Psoas muscle (tissue), 8 donors: ENCODE data around the gene KSR1. TPM values are rescaled to one million over a fixed set of nuclear protein-coding genes. Genes with fewer than 3 reads are reported as not detected.

ENCODE experiments used
- ATAC-seq, 4 donors: fragments of 200-7000 bp; cut with Tn5 transposase; one replicate each; pipeline ENCODE4 v1.9.1; 2020; ENCODE audit warnings: moderate library complexity in 3 of 4, mild to moderate bottlenecking in 2 of 4
- DNase-seq, 2 donors: peaks; one replicate each; pipeline ENCODE4 v3.0.0-alpha.2; 2020
- H3K27ac ChIP-seq: fragments of 200-600 bp; one replicate; pipeline ENCODE4 v1.8.0; 2022
- H3K27me3 ChIP-seq, 3 donors: fragments of 200-600 bp in 1 of 3; one replicate each; pipeline versions ENCODE4 v1.6.1 to v1.8.0; 2013 to 2022; ENCODE audit warnings: low read length in 2 of 3, mild to moderate bottlenecking in 2 of 3, moderate library complexity in 1 of 3; ENCODE audit not compliant: insufficient read depth in 3 of 3
- H3K36me3 ChIP-seq, 2 donors: fragments of 200-600 bp in 1 of 2; one replicate each; pipeline versions ENCODE4 v1.6.1 to v1.8.0; 2013 to 2022; ENCODE audit warnings: low read depth in 1 of 2, mild to moderate bottlenecking in 1 of 2, moderate library complexity in 1 of 2; ENCODE audit not compliant: insufficient read depth in 1 of 2
- H3K4me1 ChIP-seq: fragments of 200-600 bp; one replicate; pipeline ENCODE4 v1.8.0; 2022
- H3K4me3 ChIP-seq: fragments of 200-600 bp; one replicate; pipeline ENCODE4 v1.8.0; 2022; ENCODE audit warnings: mild to moderate bottlenecking
- H3K9me3 ChIP-seq: fragments of 200-600 bp; one replicate; pipeline ENCODE4 v1.8.0; 2022
- WGBS, 3 donors: extraction: QIAGEN DNeasy Blood & Tissue Kit; methylation state at CpG; one replicate each; pipeline versions ENCODE4 v1.1.6 to v1.1.7; 2013; 5-methylcytosine and 5-hydroxymethylcytosine counted together
- intact Hi-C, 2 donors: fragments of 100-400 bp; cut with DNase I; formaldehyde crosslinking; loops; one replicate each; pipeline versions ENCODE4 v1.11.0 to v1.14.2; 2022
- polyA plus RNA-seq, 3 donors: library from polyadenylated mRNA; stranded (reverse); fragments of 200-250 nt; gene quantifications; one replicate each; pipeline ENCODE4 v1.2.3, GENCODE V29; 2013
- total RNA-seq, 4 donors: library from RNA; stranded (reverse); fragmentation: NEBNext Ultra II Directional in 2 of 4; extraction: Animal tissue kit (Norgen Biotek cat#: 25700) in 2 of 4; gene quantifications; one replicate each; pipeline versions ENCODE4 v1.2.1 to v1.2.4, GENCODE V29; 2021 to 2023
- TF ChIP-seq, protein P1 (sequence below): fragments of 200-600 bp; IDR thresholded peaks from one replicate; pipeline ENCODE4 v1.8.0; 2022; ENCODE audit warnings: antibody characterized with exemption
- donor health status: healthy with polysubstance abuse.
- donor health status: DM: no; HTN: no; CAD: no; lungs with moderate emphysema.
- donor health status: Bipolar disorder and iron deficiency.
- donor health status: healthy.
- donor health status: DM: yes; HTN: yes; CAD: no.
- donor health status: DM: no; HTN: no; CAD: no.
- donor health status: DM: no; HTN: no; CAD: no.
- donor health status: DM: yes; HTN: yes; CAD: no.

The KSR1 gene
- total and polyA plus RNA-seq, 7 donors, result 7.8 to 93.0 (median 46.5) TPM

DNA sequence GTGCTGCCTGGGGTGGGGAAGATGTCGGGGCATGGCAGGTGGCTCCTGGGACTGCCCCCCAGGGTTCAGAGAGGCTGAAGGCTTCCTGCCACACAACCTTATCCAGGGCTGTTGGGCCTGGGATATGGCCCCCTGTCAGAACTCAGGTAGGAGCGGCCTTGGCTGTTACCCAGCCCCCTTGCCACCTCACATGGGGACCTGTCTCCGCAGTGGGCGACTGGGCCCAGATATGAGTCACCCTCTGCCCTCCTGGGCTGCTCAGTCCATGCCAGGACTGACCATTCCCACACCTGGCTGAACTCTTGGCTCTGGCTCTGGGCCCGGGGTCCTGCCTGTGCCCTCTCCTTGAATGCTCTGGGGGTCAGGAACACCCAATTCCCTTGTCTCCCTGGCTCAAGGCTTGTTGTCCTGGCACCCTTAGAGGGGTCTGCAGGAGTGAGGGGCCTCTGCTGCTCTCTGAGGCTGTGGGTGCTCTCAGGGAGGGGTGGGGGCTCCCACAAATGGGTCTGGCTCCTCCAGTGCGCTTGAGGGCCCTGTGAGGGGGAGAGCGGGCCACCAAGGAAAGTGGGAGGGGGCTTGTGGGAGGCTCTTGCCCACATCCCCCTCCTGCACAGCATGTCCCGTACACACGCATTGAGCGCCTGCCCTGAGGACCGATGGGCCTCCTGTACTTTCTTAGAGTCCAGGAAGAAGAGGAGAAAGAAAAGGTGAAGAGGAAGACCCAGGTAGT, 210.7 kb downstream of the KSR1 start:
- Histone ChIP-seq H3K36me3 (no peaks in the 10 kb centered on the region), H3K4me1 (no peaks in the 10 kb centered on the region), H3K27ac (no peak overlapping the region), H3K4me3 (no peak overlapping the region), H3K27me3 (no peaks in the 10 kb centered on the region), H3K9me3 (no peaks in the 10 kb centered on the region)
- intact Hi-C loops, result no loop called here
- no peak for ATAC-seq
- TF ChIP-seq, protein P1, sequence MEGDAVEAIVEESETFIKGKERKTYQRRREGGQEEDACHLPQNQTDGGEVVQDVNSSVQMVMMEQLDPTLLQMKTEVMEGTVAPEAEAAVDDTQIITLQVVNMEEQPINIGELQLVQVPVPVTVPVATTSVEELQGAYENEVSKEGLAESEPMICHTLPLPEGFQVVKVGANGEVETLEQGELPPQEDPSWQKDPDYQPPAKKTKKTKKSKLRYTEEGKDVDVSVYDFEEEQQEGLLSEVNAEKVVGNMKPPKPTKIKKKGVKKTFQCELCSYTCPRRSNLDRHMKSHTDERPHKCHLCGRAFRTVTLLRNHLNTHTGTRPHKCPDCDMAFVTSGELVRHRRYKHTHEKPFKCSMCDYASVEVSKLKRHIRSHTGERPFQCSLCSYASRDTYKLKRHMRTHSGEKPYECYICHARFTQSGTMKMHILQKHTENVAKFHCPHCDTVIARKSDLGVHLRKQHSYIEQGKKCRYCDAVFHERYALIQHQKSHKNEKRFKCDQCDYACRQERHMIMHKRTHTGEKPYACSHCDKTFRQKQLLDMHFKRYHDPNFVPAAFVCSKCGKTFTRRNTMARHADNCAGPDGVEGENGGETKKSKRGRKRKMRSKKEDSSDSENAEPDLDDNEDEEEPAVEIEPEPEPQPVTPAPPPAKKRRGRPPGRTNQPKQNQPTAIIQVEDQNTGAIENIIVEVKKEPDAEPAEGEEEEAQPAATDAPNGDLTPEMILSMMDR, result no peak
- WGBS, 3 donors, result 82 to 94% (median 89%) methylated on average over 11 of the region's 11 CpGs
- DNase-seq, result no peak

DNA sequence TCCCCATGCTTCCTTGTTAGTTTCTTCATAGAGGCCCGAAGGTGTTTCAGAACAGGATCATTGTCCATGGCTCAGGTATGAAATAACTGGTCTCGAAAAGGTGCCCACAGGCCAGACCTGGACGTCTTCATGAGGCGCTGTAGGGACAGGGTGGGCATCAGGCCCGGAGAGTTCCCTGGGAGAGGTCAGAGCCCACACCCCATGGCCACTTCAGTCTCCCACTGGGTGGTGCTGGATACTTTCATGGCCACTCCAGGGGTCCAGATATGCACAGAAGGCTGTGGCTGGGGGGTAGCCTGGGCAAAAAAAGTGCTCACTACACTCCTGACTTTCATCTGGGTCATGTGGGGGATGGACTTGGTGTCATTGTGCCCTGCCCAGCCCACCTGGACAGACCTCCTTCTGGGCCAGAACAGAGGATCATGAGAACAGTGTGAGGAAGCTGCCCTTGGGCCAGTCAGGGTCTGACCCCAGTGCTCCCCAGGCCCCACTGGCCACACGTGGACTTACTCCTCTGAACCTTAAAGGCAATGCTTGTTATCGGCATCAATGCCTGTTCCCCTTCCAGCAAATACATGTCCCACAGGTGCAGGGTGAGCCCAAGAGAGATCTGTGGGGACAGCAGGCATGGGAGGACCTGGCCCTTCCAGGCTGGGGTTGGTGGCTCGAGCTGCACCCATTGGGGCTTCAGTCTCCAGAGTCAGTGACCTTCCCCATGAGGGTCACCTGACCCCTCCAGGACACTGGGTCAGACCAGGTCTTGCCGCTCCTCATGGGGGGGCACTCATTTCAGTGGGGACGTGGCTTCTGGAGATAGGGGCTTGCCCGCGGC, 211.6 kb downstream of the KSR1 start:
- Histone ChIP-seq H3K9me3 (no peaks in the 10 kb centered on the region), H3K27me3 (no peaks in the 10 kb centered on the region), H3K4me1 (no peaks in the 10 kb centered on the region), H3K4me3 (no peak overlapping the region), H3K36me3 (no peaks in the 10 kb centered on the region), H3K27ac (no peak overlapping the region)
- intact Hi-C loops, result no loop called here
- WGBS, 3 donors, result 88 to 90% (median 89%) methylated on average over 12 of the region's 12 CpGs
- no peak for DNase-seq
- no peak for ATAC-seq
- TF ChIP-seq, protein P1, result no peak

DNA sequence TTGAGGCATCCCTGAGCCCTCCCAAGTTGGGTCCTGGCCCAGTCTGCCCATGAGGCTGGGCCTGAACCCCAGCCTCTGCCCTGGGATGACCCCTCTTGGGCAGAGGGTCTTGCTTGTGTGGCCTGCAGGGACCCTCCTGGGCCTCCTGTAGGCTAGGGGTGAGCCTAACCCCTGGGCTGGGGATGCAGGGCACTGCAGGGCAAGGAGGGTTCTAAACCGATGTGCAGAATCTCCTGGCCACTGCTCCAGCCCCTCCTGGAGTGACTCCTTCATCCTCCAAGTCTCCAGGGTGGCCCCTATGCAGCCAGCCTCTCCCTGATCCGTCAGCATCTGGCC, 212.2 kb downstream of the KSR1 start:
- Histone ChIP-seq H3K4me1 (no peaks in the 10 kb centered on the region), H3K9me3 (no peaks in the 10 kb centered on the region), H3K36me3 (no peaks in the 10 kb centered on the region), H3K27me3 (no peaks in the 10 kb centered on the region), H3K4me3 (no peak overlapping the region), H3K27ac (no peak overlapping the region)
- ATAC-seq, result no peak
- DNase-seq, result no peak
- TF ChIP-seq, protein P1, result no peak
- intact Hi-C loops, result no loop called here
- WGBS, 3 donors, result 58 to 82% (median 80%) methylated on average over 2 of the region's 2 CpGs

DNA sequence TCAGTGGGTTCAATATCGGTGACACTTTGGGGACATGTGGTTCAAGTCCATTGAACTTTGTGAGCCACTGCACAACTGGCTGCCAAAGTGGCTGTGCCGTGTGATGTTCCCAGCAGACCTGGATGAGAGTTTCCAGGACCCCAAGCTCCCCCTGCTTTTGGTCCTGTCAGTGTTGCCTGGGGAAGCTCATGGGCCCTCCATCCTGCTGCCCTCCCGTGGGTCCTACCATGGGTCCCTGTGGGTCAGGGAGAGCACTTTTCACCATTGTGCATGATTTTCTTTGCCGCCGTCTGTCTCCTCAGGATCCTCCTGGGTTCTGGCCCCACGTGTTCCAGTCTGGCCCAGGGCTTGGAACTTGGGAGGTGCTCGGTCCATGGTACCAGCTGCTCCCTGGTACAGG, 212.9 kb downstream of the KSR1 start:
- TF ChIP-seq, protein P1, result no peak
- H3K36me3 ChIP-seq, result no peaks in the 10 kb centered on the region
- H3K4me3 ChIP-seq, result no peak overlapping the region
- no peaks in the 10 kb centered on the region for H3K27me3 ChIP-seq
- ATAC-seq (no peak), DNase-seq (no peak)
- WGBS, 3 donors, result 83 to 86% (median 84%) methylated on average over 7 of the region's 7 CpGs
- no peaks in the 10 kb centered on the region for H3K4me1 ChIP-seq
- H3K9me3 ChIP-seq, result no peaks in the 10 kb centered on the region
- intact Hi-C loops, result no loop called here
- no peak overlapping the region for H3K27ac ChIP-seq
